ENCODE measurements around the gene IFIH1. TPM values are rescaled to one million over a fixed set of nuclear protein-coding genes. Genes with fewer than 3 reads are reported as not detected.

IFIH1 gene
- total and polyA plus RNA-seq, 2 donors (not counting 3 experiments of a cell fraction or from before 2014, with no cell fraction given): 1.3 to 6.9 TPM

GRCh38 chr2:162253435-162253834, 65.0 kb downstream of the IFIH1 start:
- no peaks in the 10 kb centered on the region for H3K79me2 ChIP-seq (ENCODE audit: control insufficient read depth, insufficient read depth, low read length)
- H2AFZ ChIP-seq (ENCODE audit: low read depth, low read length): no peak overlapping the region
- no peak overlapping the region for H3K4me2 ChIP-seq (ENCODE audit: insufficient read depth, low read length)
- no peaks in the 10 kb centered on the region for H3K27me3 ChIP-seq (ENCODE audit: control insufficient read depth in 2 of 2, insufficient read depth in 2 of 2, low read length in 2 of 2)
- H3K9me3 ChIP-seq (replicated peaks; ENCODE audit: control insufficient read depth, insufficient read depth, low read length): no peaks in the 10 kb centered on the region
- POLR2A ChIA-PET: no interaction called here
- H3K27ac ChIP-seq (ENCODE audit: insufficient read depth, low read depth, low read length): no peak overlapping the region
- H3K4me1 ChIP-seq (ENCODE audit: control insufficient read depth, extremely low read depth, insufficient read depth, low read length): no peaks in the 10 kb centered on the region
- H3K9me1 ChIP-seq (replicated peaks; ENCODE audit: control insufficient read depth, extremely low read depth, insufficient read depth, low read length): no peaks in the 10 kb centered on the region
- FAIRE-seq: no peak
- CTCF ChIA-PET: interaction anchor here (1.8 to 2.5 kb wide), 2 partner anchors 32 to 45 kb away, joined by 9 to 12 read pairs; no protein-coding TSS in a partner anchor
- intact Hi-C loops (cut with micrococcal nuclease): no loop called here
- no peaks in the 10 kb centered on the region for H4K20me1 ChIP-seq (replicated peaks; ENCODE audit: control insufficient read depth, extremely low read depth, insufficient read depth, low read length)
- no TSS peak for BruUV-seq (replicated peaks)
- dilution Hi-C loops (cut with MboI; ENCODE audit: extremely low pct_ligation_motif_present, low sequenced_read_pairs): no loop called here
- TF ChIP-seq GATA2 (IDR thresholded peaks at IDR 0.05; ENCODE audit: insufficient read depth, insufficient read length, low read depth, low read length): no peak
- TF ChIP-seq MYC (IDR thresholded peaks at IDR 0.05; ENCODE audit: low read depth, low read length): no peak
- no peak for TF ChIP-seq POLR2AphosphoS5 (IDR thresholded peaks at IDR 0.05; ENCODE audit: insufficient read depth, low read depth, low read length)
- TF ChIP-seq JUN (IDR thresholded peaks at IDR 0.05; ENCODE audit: borderline replicate concordance, insufficient read depth, insufficient read length, low read depth): no peak
- TF ChIP-seq MAX (IDR thresholded peaks at IDR 0.05; ENCODE audit: insufficient read depth, insufficient read length): no peak
- TF ChIP-seq CTCF (IDR thresholded peaks at IDR 0.05; ENCODE audit: extremely low read depth in 1 of 2, insufficient read depth in 1 of 2, low read depth in 1 of 2, low read length in 2 of 2): no peak
- no peak for TF ChIP-seq FOS (IDR thresholded peaks at IDR 0.05; ENCODE audit: borderline replicate concordance, insufficient read depth, low read length)
- no peak for TF ChIP-seq EZH2 (IDR thresholded peaks at IDR 0.05; ENCODE audit: borderline replicate concordance, low read depth, low read length, severe bottlenecking)
- no peak for TF ChIP-seq POLR2A (IDR thresholded peaks at IDR 0.05; ENCODE audit: low read depth, low read length)
- H3K36me3 ChIP-seq (ENCODE audit: control insufficient read depth in 2 of 2, extremely low read depth in 1 of 2, insufficient read depth in 2 of 2, low read length in 2 of 2): no peaks in the 10 kb centered on the region
- no peak for DNase-seq (ENCODE audit: low read depth, low spot score)
- H3K9ac ChIP-seq (replicated peaks; ENCODE audit: extremely low read depth, insufficient read depth, low read length): no peak overlapping the region
- H3K4me3 ChIP-seq (replicated peaks in 1 of 3; ENCODE audit: insufficient read depth in 1 of 3, low read depth in 1 of 3, low read length in 3 of 3): no peak overlapping the region

Data from endothelial cell of umbilical vein (primary cell).